GM10248 (cell line): ENCODE data around the gene GALNT15.

ENCODE experiments used
- CTCF ChIA-PET: fragments of 300-600 bp; sonication (Branson Sonifier 250); formaldehyde crosslinking; extraction: SDS; loops from one replicate; lab custom pipeline; 2021; ENCODE audit warnings: antibody characterized with exemption; lab: Yijun Ruan, JAX
- POLR2A ChIA-PET: fragments of 350-650 bp; sonication (Branson Sonifier 250); formaldehyde crosslinking; extraction: SDS; loops from one replicate; lab custom pipeline; 2020; ENCODE audit warnings: antibody characterized with exemption; lab: Yijun Ruan, JAX
- DNase-seq: peaks from one replicate; pipeline ENCODE4 v3.0.0; 2012; ENCODE audit errors: extremely low spot score
- TF ChIP-seq, protein P1 (sequence below): IDR thresholded peaks from 2 replicates; pipeline ENCODE4 v1.5.1; 2012; ENCODE audit warnings: mild to moderate bottlenecking, low read depth; ENCODE audit errors: extremely low read depth, missing control alignments, control extremely low read depth

GALNT15 gene

DNA sequence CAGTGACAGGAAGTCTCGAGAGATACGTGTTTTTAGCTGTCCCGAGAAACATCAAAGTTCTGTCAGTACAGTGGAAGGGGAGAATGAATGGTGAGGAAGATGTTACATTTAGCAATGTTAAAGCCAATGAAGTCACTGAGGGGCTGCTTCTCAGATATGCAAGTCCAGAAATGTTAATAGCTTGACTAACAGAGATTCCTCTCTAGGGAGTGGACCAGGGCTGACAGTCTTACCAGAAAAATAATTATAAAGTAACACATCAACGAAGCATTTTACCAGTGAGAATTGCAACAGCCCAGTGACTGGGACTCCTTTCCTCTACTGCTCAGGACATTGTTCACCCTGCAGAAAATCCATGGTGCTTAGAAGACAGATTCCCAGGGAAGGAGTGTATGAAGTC is 23.9 kb downstream of the GALNT15 start:
- DNase-seq: no peak
- CTCF ChIA-PET: interaction anchor here (0.9 to 1.3 kb wide), 2 partner anchors 19 to 20 kb away, joined by 3 read pairs; no protein-coding TSS in a partner anchor
- POLR2A ChIA-PET: no interaction called here
- TF ChIP-seq, protein P1, sequence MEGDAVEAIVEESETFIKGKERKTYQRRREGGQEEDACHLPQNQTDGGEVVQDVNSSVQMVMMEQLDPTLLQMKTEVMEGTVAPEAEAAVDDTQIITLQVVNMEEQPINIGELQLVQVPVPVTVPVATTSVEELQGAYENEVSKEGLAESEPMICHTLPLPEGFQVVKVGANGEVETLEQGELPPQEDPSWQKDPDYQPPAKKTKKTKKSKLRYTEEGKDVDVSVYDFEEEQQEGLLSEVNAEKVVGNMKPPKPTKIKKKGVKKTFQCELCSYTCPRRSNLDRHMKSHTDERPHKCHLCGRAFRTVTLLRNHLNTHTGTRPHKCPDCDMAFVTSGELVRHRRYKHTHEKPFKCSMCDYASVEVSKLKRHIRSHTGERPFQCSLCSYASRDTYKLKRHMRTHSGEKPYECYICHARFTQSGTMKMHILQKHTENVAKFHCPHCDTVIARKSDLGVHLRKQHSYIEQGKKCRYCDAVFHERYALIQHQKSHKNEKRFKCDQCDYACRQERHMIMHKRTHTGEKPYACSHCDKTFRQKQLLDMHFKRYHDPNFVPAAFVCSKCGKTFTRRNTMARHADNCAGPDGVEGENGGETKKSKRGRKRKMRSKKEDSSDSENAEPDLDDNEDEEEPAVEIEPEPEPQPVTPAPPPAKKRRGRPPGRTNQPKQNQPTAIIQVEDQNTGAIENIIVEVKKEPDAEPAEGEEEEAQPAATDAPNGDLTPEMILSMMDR: no peak

GRCh38 chr3:16199769-16200168 is 25.3 kb downstream of the GALNT15 start:
- CTCF ChIA-PET: no interaction called here
- no peak for DNase-seq
- TF ChIP-seq, protein P1: no peak
- POLR2A ChIA-PET: no interaction called here

- TF ChIP-seq, protein P1: no peak
- ChIA-PET POLR2A (no interaction called here), CTCF (interaction anchor here (1.6 kb wide), 1 partner anchor 11 kb away, joined by 5 read pairs; no protein-coding TSS in a partner anchor)
- no peak for DNase-seq
Measured at GRCh38 chr3:16200411-16200810, 25.9 kb downstream of the GALNT15 start.

DNA sequence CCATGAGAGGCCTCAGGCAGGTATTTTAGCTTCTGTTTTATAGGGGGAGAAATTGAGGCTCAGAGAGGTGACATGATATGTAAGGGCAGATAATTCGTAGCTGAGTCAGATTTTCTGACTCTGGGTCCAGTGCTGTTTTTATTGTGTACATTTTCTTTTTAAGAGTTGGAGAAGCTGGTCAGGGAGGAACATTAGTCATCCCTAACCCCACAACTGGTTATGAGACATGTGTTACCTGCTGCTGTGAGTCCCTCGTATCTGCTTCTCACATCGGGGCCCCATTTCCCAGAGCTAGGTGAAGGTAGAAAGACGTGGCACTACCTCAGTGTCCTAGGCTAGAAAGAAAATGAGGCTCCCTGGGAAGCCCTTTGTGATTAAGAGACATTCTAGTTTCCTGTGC is 28.6 kb downstream of the GALNT15 start:
- POLR2A ChIA-PET: no interaction called here
- CTCF ChIA-PET: interaction anchor here (1.1 kb wide), 1 partner anchor 11 kb away, joined by 4 read pairs; no protein-coding TSS in a partner anchor
- TF ChIP-seq, protein P1: no peak
- no peak for DNase-seq

DNA sequence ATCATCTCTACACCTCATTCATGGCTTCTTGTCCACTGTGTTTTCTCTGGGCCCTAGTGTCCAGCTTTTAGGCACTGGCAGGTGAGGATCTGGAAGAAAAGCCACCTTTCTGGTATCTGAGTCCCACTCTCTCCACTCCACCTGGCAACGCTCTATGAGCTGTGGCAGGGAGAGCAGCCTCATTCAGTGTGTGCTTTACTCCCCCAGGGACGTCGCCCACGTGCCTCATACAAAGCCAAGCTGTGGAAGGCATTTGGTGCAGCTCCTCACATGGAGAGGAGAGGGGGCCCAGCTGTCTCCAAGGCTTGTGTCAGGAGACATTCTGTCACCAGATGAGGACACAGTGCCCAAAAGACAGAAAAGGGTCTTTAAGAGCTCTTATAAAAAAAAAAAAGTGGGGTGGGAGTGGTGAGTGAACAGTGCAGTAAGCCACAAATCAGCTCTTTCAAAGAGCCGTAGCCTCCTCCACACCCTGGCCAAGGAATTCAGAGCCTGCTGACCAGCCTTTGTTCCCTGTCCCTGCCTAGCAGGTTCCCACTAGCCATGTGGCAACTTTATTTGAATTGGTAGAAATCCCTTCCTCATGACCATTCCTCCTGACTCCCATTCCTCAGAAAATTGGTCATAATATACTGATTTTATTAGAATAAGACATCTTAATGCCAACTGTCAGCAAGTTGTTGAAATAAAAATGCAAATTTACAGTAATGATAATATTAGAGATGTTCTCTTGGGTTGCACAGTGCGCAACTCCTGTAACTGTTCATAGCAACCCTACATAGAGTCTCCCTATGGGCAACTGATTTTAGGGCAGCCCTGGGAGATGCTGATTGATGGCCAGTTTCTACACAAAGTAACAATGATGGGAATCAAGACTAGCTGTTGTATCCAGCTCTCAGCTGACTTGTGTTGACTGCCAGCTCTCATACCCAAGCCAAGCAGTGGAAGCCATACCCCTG is 29.5 kb downstream of the GALNT15 start:
- ChIA-PET CTCF (interaction anchor here (1.1 to 1.7 kb wide), 3 partner anchors 10 to 155 kb away, joined by 3 to 5 read pairs (median 4); no protein-coding TSS in a partner anchor), POLR2A (no interaction called here)
- TF ChIP-seq, protein P1: no peak
- no peak for DNase-seq

GRCh38 chr3:16204751-16205150 is 30.3 kb downstream of the GALNT15 start:
- POLR2A ChIA-PET: no interaction called here
- TF ChIP-seq, protein P1: no peak
- CTCF ChIA-PET: interaction anchor here (1.2 to 1.7 kb wide), 2 partner anchors 21 to 155 kb away, joined by 3 to 5 read pairs; no protein-coding TSS in a partner anchor
- DNase-seq: no peak
